NCI-H2227 (cell line): ENCODE results near the gene RXRG.
A peak's percentile ranks its signal among the peaks of the same experiment; 100 is the strongest.

Source experiments
- DNase-seq: peaks from one replicate; lab custom pipeline; 2025; ENCODE audit not compliant: unreplicated experiment; lab: John Stamatoyannopoulos, UW

RXRG gene

DNA sequence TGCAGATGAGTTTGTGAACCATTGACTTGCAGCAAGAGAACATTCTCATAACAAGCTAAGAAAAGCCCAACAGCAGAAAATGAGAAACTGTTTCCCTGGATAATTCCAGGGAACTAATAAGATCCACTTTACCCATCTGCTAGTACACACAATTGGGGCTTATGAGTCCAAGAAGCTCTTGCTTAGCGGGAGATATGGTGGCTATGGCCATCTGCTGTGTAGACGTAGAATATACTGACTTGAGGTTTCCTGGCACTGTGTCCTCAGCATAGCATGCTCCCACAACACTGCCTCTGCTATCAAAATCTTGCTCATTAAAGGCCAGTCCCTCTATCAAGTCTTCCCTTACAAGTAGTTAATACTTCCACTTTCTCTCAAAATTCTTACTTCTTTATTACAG is 6.8 kb upstream of the RXRG start:
- no peak for DNase-seq

- DNase-seq: no peak
Measured at GRCh38 chr1:165449131-165449530, 4.2 kb upstream of the RXRG start.

- DNase-seq: no peak
Measured at GRCh38 chr1:165445388-165445787, 462 bp upstream of the RXRG start.

- DNase-seq: peak; percentile 3
Measured at GRCh38 chr1:165443539-165444311, 1.2 kb downstream of the RXRG start.

DNA sequence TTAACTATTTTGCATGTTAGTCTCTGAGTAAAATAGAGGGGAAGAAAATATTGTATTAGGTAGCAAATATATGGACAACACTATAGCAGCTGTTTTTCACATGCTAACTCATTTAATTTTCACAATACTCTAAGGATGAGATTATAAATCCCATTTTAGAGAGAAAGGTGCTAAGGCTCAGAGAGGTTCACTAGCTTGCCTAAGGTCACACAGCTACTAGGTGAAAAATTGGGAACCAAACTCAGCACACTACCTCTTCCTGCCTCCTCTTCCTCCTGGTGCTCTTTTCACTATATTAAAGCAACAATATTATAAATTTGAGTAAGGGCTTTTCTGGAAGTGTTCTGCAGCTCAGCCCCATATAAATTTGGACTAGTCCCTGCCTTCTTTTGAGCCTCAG is 2.3 kb downstream of the RXRG start:
- no peak for DNase-seq

DNA sequence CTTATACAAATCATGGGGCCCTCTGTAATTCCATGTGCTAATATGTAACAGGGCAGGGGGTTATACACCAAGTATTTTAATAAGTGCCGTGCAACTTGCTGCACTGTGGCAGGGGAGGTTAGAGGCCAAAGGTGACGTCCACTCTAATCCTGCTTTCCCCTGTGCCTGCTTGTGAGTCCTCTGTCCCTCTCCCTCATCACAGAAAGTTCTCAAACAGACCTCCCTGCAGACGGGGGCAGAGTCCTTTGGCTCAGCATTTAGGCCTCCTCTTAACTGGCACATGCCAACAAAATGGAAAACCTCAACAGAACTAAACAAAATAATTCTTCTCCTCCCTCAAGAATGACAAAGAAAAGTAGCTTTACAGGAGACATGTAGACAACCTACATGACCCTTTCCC is 2.9 kb downstream of the RXRG start:
- DNase-seq: no peak

DNA sequence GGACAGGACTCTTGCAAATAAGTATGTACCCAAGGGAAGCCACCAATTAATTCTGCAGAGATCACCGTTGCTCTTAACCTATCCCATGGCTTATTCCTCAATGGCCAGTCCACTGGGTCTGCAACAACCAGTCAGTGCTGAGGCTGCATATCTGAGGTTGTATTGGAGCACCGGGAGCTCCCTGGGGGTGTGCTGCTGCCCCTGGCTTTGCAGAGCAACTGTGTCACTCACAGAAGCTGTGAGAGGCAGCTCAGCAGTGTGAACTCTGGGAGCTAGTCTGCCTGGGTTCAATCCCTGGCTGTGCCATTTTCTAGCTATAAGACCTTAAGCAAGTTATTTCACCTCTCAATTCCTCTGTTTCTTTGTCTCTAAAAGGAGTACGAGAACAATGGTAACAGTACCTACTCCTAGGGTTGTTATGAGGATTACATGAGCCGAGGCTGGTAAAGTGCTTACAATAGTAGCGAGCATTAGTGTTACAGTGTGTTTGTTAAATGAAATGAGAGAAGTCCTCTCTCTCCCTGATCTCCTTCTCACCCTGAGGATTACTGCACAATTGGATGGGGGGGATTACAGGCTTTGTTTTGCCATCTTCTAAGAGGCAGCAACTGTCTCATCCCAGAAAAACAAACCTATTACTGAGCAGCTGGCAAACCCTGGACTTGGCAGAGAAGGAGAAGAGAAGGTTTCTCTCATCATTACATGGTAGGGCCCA is 3.6 kb downstream of the RXRG start:
- DNase-seq: no peak

GRCh38 chr1:165439330-165439729 is 5.6 kb downstream of the RXRG start:
- no peak for DNase-seq

- no peak for DNase-seq
Measured at GRCh38 chr1:165436994-165437393, 7.9 kb downstream of the RXRG start.

GRCh38 chr1:165435801-165436200 is 9.1 kb downstream of the RXRG start:
- DNase-seq: no peak

DNA sequence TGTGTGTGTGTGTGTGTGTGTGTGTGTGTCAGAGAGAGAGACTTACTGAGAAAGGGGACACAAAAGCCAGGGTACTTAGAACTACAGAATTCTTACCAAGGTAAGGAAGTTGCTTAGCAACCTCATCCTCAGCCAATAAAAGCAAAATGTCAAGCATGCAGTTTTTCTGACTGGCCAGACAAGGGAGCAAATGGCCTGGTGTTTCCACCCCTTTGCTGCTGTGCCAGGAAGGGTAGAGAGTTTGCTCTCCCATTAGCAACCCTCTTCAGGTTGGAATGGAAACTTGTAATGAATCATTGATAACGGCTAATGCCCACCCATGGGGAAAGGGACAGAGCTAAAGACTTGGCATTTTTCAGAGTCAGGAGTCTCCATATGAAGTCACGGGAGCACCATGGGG is 10.6 kb downstream of the RXRG start:
- DNase-seq: peak; percentile 13

GRCh38 chr1:165431079-165431478 is 13.8 kb downstream of the RXRG start:
- no peak for DNase-seq

- no peak for DNase-seq
Measured at GRCh38 chr1:165426745-165427144, 18.2 kb downstream of the RXRG start.

- DNase-seq: no peak
Measured at GRCh38 chr1:165425621-165426020, 19.3 kb downstream of the RXRG start.

- DNase-seq: no peak
Measured at GRCh38 chr1:165424454-165425216, 20.3 kb downstream of the RXRG start.

DNA sequence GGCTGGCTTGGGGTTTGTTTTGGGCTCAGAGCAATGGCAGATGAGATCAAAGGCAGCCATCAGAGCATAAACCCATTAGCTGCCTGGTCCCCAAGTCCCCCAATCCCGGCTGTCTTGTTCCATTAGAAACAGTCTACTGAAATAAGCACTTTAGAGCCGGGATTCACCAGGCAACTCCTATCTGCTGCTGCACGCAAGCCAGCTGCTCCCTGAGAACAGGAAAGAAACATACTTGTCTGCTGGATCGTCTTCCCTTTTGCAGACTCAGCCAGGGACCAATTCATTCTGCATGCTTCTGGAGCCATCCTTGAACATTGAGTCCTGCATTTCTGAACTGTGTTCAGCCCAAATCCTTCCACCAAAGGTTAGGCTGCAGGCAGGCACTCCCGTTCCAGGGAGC is 21.8 kb downstream of the RXRG start:
- DNase-seq: no peak

DNA sequence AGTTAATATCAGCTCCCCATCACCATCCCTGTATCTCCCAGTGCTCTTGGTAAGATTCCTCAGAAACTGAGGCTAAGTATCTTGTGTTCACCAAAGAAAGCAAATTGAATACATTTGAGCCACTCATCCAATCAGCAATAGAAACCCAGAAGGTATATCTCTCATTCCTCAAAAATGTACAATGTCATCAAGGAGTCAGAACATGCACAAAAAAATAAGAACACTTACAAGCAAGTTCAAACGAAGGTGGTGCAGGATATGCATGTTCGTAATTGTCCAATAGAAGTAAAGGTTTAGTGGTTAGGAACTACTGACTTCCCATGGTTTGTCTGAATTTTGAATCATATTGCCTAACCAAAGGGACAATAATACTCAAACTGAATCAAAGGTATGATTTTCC is 24.3 kb downstream of the RXRG start:
- DNase-seq: no peak

DNA sequence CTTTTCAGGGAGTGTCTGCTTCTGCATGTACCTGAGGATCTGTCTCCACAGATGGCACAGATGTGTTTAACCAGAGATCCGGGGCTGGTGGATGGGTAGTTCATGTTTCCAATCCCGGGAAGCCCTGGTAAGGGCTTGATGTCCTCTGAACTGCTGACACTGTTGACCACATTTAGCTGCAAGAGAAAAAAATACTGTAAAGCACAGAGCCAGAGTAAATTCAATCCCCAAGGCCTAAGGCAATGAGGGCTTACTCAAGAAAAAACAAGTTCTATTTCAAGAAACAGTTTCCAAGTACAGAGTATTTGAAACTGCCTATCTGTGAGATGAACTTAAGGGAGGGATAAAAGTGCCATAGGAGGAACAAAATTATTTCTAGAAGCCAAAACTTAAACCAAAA is 25.1 kb downstream of the RXRG start:
- no peak for DNase-seq

GRCh38 chr1:165418195-165418594 is 26.7 kb downstream of the RXRG start:
- DNase-seq: no peak

- DNase-seq: no peak
Measured at GRCh38 chr1:165416876-165417275, 28.1 kb downstream of the RXRG start.

- DNase-seq: no peak
Measured at GRCh38 chr1:165415068-165415467, 29.9 kb downstream of the RXRG start.

GRCh38 chr1:165414620-165415019 is 30.3 kb downstream of the RXRG start:
- DNase-seq: no peak
